HepG2 (cell line): ENCODE data around the gene VPS9D1. TPM values are rescaled to one million over a fixed set of nuclear protein-coding genes. Genes with fewer than 3 reads are reported as not detected.
A peak's percentile ranks its signal among the peaks of the same experiment; 100 is the strongest.

Experiments
- CCAR2 ChIP-seq: fragments of 200-400 bp; formaldehyde crosslinking; optimal IDR thresholded peaks from 2 replicates; pipeline ENCODE3; 2018; ENCODE audit warnings: low read depth, mild to moderate bottlenecking, low read length, moderate library complexity
- ELF1 ChIP-seq: sonication (generic); formaldehyde crosslinking; IDR thresholded peaks from 2 replicates; pipeline ENCODE4 v1.4.0; 2020; ENCODE audit warnings: missing genetic modification reagents
- HIVEP1 ChIP-seq: sonication (generic); formaldehyde crosslinking; IDR thresholded peaks from 2 replicates; pipeline ENCODE4 v1.4.0; 2020; ENCODE audit warnings: mild to moderate bottlenecking, missing genetic modification reagents
- KMT2A ChIP-seq: sonication (generic); formaldehyde crosslinking; IDR thresholded peaks from 2 replicates; pipeline ENCODE4 v1.4.0; 2020; ENCODE audit warnings: missing genetic modification reagents
- MLLT10 ChIP-seq: sonication (generic); formaldehyde crosslinking; IDR thresholded peaks from 2 replicates; pipeline ENCODE4 v1.4.0; 2020; ENCODE audit warnings: missing genetic modification reagents
- NRL ChIP-seq: sonication (generic); formaldehyde crosslinking; IDR thresholded peaks from 2 replicates; pipeline ENCODE4 v1.5.0; 2020; ENCODE audit warnings: missing genetic modification reagents, mild to moderate bottlenecking, moderate library complexity, borderline replicate concordance
- TEAD3 ChIP-seq: optimal IDR thresholded peaks from 2 replicates; pipeline ENCODE3; 2016; ENCODE audit warnings: borderline replicate concordance
- ZBTB8A ChIP-seq: sonication (generic); formaldehyde crosslinking; IDR thresholded peaks from 2 replicates; pipeline ENCODE4 v1.4.0; 2020; ENCODE audit warnings: mild to moderate bottlenecking, low read depth, missing genetic modification reagents, borderline replicate concordance
- ZNF138 ChIP-seq: sonication (generic); formaldehyde crosslinking; IDR thresholded peaks from 2 replicates; pipeline ENCODE4 v1.5.0; 2020; ENCODE audit warnings: mild to moderate bottlenecking, low read depth, missing genetic modification reagents
- ZNF232 ChIP-seq: sonication (generic); formaldehyde crosslinking; IDR thresholded peaks from 2 replicates; pipeline ENCODE4 v1.4.0; 2020; ENCODE audit warnings: missing genetic modification reagents, borderline replicate concordance
- ZNF589 ChIP-seq: sonication (generic); formaldehyde crosslinking; conservative IDR thresholded peaks from 2 replicates; pipeline ENCODE4 v1.8.0; 2022; ENCODE audit warnings: mild to moderate bottlenecking, moderate library complexity, missing genetic modification reagents
- ZNF605 ChIP-seq: sonication (generic); formaldehyde crosslinking; IDR thresholded peaks from 2 replicates; pipeline ENCODE4 v1.8.0; 2022; ENCODE audit warnings: mild to moderate bottlenecking, missing genetic modification reagents
- ZSCAN29 ChIP-seq: sonication (generic); formaldehyde crosslinking; conservative IDR thresholded peaks from 2 replicates; pipeline ENCODE4 v1.4.0; 2020; ENCODE audit warnings: mild to moderate bottlenecking, missing genetic modification reagents
- polyA plus RNA-seq, 8 experiments: library from polyadenylated mRNA; depleted of rRNA in 3 of 8; stranded (reverse) in 7 of 8; unstranded in 1 of 8; fragments of >200 nt; fragmentation: Illumina TruSeq in 4 of 8; extraction: Trizol in 4 of 8; gene quantifications; 2 replicates each; pipeline versions ENCODE4 v1.2.1 to v1.2.3, GENCODE V29; 2011 to 2016; ENCODE audit warnings: low read depth in 4 of 8, missing spikeins in 1 of 8, mixed read lengths in 1 of 8; ENCODE audit not compliant: insufficient read depth in 1 of 8
- total RNA-seq, 5 experiments: library from RNA; depleted of rRNA; stranded (reverse); fragments of >200 nt; fragmentation: Illumina TruSeq; extraction: Trizol; gene quantifications; 2 replicates each; pipeline ENCODE4 v1.2.3, GENCODE V29; 2016; ENCODE audit warnings: low read depth in 1 of 5
- TF ChIP-seq, protein P1 (sequence below): sonication (generic); formaldehyde crosslinking; IDR thresholded peaks from 2 replicates; pipeline ENCODE4 v1.4.0; 2020; ENCODE audit warnings: missing genetic modification reagents
- TF ChIP-seq, protein P2 (sequence below), 2 experiments: sonication (generic) in 1 of 2; formaldehyde crosslinking in 1 of 2; IDR thresholded peaks; 2 replicates each; pipeline versions ENCODE4 v1.4.0 to v1.6.1; 2018 to 2020; ENCODE audit warnings: missing genetic modification reagents in 2 of 2, borderline replicate concordance in 1 of 2, low read depth in 1 of 2, mild to moderate bottlenecking in 1 of 2, missing biosample characterization in 1 of 2
- TF ChIP-seq, protein P3 (sequence below): IDR thresholded peaks from 2 replicates; pipeline ENCODE4 v1.6.1; 2012; ENCODE audit warnings: low read length, improper control_type of control experiment

Gene VPS9D1
- total and polyA plus RNA-seq, 2 of the 13 experiments (the other 11 are each of a cell fraction or from before 2014, with no cell fraction given): 10.1 to 13.2 TPM

DNA sequence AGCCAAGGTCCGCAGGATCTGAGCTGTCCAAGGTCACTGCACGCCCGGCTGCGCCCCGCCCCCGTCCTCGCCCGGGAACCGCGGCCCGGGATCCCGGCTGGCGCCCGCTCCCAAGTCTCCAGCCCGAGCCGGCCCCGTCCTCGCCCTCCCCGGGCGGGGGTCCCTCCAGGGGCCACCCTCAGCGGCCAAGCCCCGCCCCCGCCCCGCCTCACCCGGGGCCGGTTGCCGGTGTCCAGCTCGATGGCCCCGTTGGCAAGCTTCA, 216 bp downstream of the VPS9D1 start (continued):
- TF ChIP-seq, protein P1, sequence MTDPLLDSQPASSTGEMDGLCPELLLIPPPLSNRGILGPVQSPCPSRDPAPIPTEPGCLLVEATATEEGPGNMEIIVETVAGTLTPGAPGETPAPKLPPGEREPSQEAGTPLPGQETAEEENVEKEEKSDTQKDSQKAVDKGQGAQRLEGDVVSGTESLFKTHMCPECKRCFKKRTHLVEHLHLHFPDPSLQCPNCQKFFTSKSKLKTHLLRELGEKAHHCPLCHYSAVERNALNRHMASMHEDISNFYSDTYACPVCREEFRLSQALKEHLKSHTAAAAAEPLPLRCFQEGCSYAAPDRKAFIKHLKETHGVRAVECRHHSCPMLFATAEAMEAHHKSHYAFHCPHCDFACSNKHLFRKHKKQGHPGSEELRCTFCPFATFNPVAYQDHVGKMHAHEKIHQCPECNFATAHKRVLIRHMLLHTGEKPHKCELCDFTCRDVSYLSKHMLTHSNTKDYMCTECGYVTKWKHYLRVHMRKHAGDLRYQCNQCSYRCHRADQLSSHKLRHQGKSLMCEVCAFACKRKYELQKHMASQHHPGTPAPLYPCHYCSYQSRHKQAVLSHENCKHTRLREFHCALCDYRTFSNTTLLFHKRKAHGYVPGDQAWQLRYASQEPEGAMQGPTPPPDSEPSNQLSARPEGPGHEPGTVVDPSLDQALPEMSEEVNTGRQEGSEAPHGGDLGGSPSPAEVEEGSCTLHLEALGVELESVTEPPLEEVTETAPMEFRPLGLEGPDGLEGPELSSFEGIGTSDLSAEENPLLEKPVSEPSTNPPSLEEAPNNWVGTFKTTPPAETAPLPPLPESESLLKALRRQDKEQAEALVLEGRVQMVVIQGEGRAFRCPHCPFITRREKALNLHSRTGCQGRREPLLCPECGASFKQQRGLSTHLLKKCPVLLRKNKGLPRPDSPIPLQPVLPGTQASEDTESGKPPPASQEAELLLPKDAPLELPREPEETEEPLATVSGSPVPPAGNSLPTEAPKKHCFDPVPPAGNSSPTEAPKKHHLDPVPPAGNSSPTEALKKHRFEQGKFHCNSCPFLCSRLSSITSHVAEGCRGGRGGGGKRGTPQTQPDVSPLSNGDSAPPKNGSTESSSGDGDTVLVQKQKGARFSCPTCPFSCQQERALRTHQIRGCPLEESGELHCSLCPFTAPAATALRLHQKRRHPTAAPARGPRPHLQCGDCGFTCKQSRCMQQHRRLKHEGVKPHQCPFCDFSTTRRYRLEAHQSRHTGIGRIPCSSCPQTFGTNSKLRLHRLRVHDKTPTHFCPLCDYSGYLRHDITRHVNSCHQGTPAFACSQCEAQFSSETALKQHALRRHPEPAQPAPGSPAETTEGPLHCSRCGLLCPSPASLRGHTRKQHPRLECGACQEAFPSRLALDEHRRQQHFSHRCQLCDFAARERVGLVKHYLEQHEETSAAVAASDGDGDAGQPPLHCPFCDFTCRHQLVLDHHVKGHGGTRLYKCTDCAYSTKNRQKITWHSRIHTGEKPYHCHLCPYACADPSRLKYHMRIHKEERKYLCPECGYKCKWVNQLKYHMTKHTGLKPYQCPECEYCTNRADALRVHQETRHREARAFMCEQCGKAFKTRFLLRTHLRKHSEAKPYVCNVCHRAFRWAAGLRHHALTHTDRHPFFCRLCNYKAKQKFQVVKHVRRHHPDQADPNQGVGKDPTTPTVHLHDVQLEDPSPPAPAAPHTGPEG: no peak
- no peak for TF ChIP-seq TEAD3 (CRISPR knock-in tag)
- no peak for TF ChIP-seq ZNF232 (CRISPR knock-in tag)
- no peak; the same call in 1 of the 2 replicates for TF ChIP-seq ZBTB8A
- TF ChIP-seq ZNF589 (CRISPR knock-in tag): no peak; the same call in 1 of the 2 replicates
- TF ChIP-seq ZNF605 (CRISPR knock-in tag): peak; percentile 28; the same call in 1 of the 2 replicates
- TF ChIP-seq MLLT10 (CRISPR knock-in tag): no peak
- peak; percentile 57; the same call in 1 of the 2 replicates for TF ChIP-seq NRL (CRISPR knock-in tag)
- TF ChIP-seq, protein P2, sequence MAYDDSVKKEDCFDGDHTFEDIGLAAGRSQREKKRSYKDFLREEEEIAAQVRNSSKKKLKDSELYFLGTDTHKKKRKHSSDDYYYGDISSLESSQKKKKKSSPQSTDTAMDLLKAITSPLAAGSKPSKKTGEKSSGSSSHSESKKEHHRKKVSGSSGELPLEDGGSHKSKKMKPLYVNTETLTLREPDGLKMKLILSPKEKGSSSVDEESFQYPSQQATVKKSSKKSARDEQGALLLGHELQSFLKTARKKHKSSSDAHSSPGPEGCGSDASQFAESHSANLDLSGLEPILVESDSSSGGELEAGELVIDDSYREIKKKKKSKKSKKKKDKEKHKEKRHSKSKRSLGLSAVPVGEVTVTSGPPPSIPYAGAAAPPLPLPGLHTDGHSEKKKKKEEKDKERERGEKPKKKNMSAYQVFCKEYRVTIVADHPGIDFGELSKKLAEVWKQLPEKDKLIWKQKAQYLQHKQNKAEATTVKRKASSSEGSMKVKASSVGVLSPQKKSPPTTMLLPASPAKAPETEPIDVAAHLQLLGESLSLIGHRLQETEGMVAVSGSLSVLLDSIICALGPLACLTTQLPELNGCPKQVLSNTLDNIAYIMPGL (CRISPR knock-in tag; IDR thresholded peaks at IDR 0.05; ENCODE audit: borderline replicate concordance in 1 of 2, low read depth in 1 of 2): 0 out of 4 replicates have a peak, but pooled peaks of 1 of the 2 experiments have one; percentile 69
- peak; percentile 60; the same call in 1 of the 2 replicates for TF ChIP-seq ZSCAN29 (CRISPR knock-in tag)
- 0 out of 2 replicates have a peak, but pooled peaks have one; percentile 13 for TF ChIP-seq ZNF138 (CRISPR knock-in tag)
- TF ChIP-seq, protein P3, sequence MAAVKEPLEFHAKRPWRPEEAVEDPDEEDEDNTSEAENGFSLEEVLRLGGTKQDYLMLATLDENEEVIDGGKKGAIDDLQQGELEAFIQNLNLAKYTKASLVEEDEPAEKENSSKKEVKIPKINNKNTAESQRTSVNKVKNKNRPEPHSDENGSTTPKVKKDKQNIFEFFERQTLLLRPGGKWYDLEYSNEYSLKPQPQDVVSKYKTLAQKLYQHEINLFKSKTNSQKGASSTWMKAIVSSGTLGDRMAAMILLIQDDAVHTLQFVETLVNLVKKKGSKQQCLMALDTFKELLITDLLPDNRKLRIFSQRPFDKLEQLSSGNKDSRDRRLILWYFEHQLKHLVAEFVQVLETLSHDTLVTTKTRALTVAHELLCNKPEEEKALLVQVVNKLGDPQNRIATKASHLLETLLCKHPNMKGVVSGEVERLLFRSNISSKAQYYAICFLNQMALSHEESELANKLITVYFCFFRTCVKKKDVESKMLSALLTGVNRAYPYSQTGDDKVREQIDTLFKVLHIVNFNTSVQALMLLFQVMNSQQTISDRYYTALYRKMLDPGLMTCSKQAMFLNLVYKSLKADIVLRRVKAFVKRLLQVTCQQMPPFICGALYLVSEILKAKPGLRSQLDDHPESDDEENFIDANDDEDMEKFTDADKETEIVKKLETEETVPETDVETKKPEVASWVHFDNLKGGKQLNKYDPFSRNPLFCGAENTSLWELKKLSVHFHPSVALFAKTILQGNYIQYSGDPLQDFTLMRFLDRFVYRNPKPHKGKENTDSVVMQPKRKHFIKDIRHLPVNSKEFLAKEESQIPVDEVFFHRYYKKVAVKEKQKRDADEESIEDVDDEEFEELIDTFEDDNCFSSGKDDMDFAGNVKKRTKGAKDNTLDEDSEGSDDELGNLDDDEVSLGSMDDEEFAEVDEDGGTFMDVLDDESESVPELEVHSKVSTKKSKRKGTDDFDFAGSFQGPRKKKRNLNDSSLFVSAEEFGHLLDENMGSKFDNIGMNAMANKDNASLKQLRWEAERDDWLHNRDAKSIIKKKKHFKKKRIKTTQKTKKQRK: no peak
- TF ChIP-seq KMT2A (CRISPR knock-in tag): 0 out of 2 replicates have a peak, but pooled peaks have one; percentile 62
- no peak for TF ChIP-seq ELF1 (CRISPR knock-in tag)
- no peak for TF ChIP-seq CCAR2
- no peak for TF ChIP-seq HIVEP1 (CRISPR knock-in tag)
